ENCODE results near the gene PNMA6E.
A peak's percentile ranks its signal among the peaks of the same experiment; 100 is the strongest.
"Not testable (repeated sequence)": the region's sequence is repeated elsewhere in the genome, so short reads cannot be mapped to it uniquely, and the experiment has no call there.

Gene PNMA6E

DNA sequence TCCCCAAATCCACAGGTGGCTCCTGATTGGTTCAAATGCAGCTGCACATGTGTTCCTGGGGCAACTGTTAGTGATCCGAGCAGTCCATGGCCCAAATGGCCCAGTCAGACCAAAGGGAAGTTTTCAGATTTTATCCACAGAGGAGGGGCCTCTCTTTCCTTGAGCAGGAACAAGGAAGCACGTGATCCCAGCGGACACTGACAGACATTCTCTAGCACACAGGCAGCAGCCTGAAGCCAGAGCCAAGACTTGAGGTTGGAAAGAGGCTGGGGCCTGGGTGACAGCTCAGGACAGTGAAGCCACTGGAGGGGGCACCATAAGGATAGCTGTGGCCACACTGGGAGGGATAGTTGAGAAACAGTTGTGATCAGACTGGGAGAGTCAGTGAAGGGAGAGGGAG, 6.6 kb upstream of the PNMA6E start:
- no peak for DNase-seq

DNA sequence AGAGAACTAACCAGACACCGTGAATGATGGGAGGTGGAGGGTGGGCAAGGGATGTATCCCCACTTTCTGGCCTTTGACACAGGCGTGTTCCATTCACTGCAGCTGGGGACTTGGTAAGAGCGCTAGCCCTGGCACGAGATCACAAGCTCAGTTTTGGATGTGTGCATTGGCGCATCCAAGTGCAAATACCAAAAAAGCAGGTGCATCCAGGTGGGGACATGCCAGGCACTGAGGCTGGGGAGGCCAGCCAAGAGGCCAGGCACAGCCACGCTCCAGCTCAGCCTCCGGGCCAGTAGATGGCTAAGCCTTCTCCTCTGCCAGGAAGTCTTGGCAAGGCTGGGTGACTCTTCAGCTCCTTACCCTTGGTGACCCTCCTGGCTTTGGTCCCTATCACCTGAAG, 5.8 kb upstream of the PNMA6E start:
- DNase-seq = no peak

DNA sequence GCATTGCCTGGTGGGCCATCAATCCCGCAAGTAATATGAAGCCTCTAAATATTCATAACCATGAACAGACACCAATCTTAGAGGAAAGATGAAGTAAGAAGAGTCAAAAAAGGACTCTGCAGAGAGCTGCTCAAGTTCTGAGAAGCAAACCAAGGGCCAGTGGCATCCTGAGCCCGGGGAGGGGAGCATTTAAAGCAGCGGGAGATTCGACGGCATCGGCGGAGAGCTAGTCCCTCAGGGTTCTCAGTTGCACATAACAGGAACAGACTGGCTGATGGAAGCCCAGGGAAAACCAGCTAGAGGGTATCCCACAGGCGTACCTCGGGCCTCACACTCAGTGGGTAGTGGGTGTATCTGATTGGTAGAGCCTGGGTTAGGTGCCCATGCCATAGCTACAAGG, 4.9 kb upstream of the PNMA6E start:
- DNase-seq = no peak

DNA sequence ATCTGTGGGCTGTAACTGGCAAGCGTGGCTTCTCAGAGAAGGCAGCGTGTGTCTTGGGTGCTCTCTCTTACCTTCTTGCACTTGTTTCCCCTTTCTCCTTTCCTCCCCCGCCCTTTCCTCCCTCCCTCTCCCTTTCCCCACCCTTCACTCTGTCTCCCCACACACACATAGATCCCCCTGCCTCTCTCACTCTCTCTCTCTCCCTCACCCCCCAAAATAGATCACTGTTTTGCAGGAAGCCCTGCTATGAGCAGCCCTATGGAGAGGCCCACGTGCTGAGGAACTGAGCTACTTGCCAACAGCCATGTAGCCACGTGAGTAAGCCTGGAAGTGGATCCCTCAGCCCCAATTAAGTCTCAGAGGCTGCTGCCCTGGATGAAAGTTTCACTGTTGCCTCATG, 4.3 kb upstream of the PNMA6E start:
- no peak for DNase-seq

DNA sequence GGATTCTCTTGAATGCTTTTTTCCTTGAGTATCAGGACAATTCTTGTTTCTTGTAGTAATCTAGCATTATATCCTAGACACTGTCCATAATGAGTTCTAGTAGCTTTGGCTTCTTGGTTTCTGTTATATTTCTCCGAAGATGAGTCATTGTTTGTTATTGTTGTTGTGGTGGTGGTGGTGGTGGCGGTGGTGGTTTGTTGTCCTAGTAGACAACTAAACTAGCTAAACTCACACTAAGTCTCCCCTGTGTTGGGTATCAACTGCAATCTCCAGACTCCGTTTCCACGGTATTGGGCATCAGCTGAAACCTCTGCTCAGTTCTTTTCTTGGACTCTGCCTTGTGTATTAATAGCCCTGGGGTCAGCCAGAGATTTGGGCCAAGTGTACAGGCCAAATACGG, 3.2 kb upstream of the PNMA6E start:
- not testable (repeated sequence) for DNase-seq

DNA sequence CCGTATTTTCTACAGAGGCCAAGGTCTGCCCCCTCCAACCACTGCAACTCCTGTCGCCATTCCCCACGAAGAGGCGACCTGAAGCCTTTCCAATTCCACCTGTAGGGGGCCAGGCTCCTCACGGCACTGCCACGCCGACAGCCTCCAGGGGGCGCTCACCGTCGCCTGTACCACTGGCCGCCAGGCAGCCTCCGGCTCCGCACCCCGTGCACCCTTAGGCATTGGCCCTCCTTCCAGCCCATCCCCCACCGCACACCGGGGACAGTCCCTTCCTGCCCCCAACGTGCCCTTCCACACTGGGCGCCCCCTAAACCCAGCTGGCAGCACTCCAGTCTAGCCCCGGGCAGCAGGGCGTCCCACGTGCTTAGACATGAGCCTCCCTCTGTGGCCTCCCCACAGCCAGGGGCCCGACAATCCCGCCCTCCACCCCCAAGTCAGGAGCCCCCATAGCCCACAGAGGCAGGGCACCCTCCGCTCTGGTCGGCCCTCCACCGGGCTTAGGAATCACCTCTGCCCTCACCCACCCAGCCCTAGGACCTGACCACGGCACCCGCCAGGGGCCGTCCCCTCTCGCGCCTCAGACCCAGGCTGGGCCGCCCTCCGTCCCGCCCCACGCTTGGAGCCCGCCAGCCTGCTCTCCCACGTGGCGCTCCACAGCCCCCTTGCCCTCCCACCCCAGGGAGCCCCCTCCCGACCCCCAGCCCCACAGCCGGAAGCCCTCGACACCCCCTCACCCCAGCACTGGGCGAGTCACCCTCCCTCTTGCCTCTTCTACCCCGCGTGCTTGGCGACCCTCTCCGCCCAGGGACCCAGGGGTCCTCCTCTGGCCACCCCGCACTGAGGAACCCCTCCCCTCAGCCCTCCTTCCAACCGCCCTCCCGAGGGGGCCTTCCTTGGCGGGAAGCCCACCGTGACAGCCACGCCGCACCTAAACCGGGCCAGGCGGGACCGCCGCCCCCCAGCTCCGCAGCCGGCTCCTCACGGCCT, 711 bp downstream of the PNMA6E start:
- DNase-seq = peak in 3 of 5 donors; percentile 35 to 40 (median 37)

DNA sequence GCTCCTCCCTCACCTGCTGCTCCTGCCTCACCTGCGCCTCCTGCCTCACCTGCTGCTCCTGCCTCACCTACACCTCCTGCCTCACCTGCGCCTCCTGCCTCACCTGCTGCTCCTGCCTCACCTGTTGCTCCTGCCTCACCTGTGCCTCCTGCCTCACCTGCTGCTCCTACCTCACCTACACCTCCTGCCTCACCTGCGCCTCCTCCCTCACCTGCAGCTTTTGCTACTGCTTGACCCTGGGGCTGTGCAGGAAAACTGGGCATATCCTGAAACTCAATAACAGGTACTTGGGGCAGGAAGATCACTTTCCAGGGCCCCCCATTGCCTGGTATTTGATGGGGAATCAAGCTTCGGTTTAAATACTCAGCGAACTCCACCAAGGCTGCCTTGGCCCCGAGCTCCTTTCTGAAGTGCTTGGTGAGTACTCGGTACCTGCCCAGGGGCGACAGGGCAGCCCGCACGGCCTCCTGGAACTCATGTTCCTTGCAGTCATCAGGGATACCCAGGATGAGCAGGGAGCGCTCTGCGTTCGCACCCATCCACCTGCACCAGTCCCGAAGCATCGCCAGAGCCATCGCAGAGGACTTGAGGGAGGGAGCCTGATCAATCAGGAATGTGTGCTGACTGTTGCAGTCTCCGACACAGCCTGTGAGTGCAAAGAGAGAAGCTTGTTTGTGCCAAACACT, 2.7 kb downstream of the PNMA6E start:
- DNase-seq = no peak

DNA sequence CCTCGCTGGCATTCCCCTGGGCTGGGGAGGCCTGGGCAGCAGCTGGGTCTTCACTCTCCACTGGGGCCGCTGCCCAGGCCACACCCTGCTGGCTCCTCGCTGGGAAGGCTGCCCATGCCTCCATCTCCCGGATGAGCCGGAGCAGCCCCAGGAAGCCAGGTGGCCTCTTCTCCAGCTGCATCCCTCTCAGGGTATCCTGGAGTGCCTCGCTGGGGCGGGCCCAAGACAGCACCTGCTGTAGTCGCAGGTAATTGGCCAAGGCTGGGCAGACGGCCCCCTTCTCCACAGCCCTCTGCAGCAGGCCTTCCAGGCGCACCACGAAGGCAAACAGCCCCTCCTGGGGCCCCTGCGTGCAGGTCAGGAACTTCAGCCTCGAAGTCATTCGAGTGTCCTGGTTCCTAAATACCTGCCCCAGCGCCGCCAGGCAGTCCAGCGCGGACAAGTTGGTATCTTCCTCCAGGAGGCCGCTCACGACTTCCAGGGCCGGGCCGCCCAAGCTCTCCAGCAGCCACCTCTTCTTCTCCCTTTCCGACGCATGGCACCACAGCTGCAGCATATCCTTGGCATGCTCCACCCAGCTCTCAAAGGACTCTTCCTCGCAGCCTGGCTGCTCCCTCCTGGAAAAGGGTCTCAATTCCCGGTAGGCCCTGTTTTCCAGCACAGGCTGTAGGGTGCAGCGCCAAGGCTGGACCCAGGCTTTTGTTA, 3.7 kb downstream of the PNMA6E start:
- DNase-seq = no peak

DNA sequence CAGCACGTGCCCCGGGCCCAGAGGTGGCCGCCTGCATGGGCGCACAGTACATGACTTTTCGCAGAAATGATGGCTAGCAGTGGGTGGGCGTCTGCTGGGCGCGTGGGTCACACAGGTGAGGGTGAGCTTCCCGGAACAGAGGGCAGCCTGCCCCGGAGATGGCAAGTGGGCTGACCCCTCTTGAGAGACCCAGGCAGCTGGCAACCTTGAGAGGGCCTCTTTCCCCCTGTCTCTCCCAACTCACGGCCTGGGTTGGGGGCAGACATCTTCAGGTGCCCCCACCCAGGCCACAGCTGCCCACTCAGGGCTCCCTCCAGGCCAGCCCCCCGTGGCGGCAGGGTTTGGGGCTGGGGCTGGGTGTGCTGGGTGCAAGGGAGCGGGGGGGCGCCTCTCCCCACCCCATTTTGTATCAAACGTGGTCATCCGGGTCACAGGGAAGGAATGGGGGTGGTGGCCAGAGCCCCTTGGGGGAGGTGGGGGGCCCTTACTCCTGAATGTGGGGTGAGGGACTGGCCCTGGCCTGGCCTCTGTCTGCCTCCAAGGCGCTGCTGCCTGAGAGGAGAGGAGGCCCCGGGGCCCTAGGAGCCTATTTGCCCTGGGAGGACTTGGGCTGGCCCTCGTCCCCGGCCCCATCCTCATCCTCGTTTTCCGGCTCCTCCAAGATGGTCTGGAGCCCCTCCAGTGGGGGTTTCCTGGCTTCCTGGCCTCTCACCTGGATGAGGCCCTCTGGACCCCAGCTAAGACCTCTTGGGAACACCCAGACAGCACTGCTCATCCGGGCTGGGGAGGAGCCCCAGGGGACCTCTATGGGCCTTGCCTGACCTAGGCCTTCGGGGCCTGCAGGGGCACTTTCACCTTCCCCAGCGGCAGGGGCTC, 4.6 kb downstream of the PNMA6E start:
- DNase-seq = no peak

DNA sequence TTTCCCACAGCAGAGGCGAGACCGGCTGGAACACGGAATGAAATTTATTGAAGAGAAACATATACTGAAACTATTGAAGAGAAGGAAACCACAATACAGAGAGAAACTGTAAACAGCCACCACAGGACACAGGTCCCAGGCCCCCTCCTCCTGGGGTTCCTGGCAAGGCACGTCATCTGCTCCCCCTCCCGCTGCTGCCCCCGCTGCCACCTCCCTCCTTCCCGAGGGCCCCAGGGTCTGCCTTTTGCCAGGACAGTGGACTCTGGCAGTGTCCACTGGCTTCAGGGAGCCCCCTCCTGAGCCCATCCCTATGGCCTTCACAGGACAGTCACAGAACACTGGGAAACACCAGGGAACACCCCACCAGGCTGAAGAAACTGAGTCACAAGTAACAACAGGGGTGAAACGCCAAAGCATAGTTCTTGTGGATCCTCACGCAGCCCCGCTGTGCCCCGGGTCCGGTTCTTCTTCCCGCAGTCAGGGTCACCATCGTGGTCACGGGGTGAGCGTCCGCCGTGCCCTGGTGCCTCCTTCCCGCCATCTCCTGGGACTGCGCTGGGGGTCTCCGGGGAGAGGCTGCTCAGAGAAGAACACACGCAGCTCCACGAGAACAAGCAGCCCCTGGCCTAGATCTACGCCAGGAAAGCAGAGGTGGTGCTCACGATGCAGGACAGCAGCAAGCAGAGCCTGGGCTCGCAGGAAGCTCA, 5.4 kb downstream of the PNMA6E start:
- DNase-seq = no peak

DNA sequence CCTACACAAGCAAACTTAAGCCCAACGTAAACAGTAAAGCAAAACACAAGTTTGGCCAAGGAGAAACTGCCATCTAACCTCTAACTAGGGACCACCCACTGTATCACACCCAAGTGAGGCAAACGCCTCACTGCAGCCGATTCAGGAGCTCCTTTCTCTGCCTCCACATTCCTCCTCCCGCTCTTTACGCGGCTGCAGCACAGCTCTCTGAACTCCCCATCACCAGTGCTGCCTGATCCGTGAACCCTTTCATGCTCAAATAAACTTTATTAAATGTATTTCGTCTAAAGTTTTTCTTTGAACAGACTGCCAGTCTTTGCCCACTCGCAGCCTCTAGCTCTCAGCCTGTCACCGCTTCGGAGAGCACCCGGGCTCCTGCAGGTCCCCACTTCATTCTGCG, 6.5 kb downstream of the PNMA6E start:
- no peak for DNase-seq

DNA sequence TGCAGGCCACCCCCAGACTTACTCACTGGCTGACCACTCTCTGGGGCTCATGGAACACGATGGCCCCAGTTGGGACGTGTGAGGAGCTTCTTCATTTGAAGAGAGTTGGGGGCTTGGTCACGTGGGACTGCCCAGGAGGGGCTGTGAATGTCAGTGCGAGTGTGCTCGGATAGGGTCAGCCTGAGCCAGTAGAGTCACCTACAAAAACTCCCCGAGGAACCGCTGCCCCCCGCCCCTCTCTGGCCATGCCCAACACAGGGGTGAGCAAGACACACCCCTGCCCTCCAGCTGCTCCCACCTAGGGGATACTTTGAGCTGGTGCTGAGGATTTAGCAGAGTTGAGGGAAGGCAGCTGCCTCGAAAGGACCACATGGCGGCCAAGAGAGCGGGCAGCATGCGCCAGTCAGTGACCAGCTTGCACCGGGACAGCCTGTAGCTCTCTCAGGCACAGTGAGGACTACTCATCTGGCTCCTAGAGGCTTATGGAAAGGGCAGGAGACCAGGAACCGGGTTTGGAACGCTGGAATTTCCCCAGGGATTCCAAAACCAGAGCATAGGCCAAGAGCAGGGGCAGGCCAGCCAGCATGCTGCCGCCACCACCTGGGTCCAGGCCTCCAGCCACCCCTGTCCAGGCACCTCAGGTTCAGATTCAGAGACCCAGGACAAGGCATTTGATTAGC, 8.4 kb downstream of the PNMA6E start:
- no peak for DNase-seq

DNA sequence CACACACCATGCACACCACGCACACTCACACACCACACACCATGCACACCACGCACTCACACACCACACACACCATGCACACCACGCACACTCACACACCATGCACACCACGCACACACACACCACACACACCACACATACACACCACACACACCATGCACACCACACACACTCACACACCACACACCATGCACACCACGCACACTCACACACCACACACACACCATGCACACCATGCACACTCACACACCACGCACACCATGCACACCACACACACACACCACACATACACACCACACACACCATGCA, 11.7 kb downstream of the PNMA6E start:
- DNase-seq = not testable (repeated sequence)

DNA sequence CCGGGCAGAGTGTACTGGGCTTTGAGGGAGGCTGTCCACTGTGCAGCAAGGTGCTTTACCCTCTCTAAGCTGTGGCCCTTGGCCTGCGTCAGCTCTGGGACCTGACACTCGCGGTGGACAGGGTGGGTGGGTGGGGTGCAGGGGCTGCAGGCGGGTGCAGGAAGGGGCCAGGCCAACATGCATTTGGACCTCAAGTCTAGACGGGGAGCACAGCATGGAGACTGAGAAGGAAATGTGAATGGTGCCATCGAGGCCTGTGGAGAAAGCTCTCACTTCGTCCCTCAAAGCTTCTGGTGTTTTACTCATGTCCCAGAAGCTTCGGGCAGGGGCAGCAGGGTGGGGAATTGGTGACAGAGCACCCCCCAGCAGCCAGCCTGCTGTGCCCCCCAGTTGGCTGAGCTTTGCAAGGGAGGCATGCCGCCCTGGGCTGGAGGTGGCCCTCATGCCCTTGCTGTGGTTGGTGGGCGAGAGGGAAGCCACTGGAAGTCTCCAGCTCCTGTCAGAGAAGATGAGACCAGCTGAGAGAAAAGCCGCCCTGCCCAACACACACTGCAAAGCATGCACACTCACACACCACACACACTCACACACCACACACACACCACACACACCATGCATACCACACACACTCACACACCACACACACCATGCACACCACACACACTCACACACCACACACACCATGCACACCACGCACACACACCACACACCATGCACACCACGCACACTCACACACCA, 12.3 kb downstream of the PNMA6E start:
- DNase-seq = no peak

DNA sequence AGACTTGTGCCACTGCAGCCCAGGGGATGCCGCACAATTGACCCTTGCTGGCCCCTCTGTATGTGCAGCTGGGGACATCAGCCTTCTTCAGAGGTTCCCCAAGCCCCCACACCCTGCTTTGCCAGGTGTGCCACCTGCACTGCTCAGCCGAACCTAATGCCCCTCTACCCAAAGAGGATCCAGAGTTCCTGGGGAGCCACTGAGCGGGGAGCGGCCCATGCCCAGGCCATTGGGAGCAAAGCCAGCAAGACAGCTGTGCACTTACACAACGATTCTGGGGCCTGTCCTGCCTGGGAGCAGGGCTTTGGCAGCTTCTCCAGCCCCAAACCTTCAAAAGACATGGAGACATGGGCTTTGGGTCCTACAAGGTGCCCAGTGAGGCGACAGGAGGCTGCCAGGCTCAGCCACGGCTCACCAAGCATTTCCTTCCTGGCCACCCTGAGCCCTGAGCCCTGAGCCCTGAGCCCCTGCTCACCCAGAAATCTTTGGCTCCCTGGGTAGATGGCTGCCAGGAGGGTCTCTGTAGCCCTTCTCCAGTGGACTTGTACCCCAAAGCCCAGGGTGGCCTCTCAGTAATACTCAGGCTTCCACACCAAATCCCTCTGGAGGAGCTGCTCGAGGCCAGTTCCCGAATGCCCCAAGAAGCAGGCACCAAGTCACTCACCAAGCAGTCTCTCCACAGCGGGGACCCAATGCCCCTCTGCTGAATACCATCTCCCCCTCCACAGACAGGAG, 13.0 kb downstream of the PNMA6E start:
- DNase-seq = no peak

DNA sequence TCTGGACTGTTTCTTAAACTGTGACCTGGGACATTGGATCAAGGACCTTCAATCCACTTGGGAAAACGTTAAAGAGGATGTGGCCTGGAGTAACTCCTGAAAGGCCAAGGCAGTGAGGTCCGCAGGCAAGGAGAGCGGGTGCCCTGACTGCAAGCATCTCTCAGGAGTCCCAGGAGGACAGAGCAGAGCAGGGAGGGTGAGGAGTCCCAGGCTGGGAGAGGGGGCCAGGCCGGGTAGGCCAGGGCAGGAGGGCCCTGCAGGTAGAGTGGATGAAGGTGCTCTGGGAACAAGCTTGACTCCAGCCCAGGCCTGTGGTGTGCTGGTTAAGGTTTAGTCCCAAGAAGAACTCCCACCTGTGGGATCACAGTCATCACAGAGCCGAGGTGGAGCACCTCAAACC, 13.8 kb downstream of the PNMA6E start:
- DNase-seq = no peak

DNA sequence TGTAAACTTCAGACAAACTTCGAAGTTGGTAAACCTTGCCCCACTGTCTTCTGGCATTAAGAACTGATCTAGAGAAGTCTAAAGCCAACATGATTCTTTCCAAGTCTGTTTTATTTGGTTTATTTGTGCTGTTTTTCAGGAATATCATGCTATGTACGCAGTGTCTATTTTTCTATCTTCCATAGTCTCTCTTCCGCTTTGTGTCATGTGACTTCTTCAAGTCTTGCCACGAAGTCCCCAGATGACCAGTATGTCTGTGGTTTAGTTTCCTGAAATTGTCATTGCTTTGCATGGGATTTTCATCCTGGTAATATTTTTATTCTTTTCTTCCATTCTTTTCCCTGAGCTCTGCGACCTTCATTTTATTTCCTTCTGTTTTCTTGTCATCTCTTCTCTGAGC, 15.1 kb downstream of the PNMA6E start:
- no peak for DNase-seq

DNA sequence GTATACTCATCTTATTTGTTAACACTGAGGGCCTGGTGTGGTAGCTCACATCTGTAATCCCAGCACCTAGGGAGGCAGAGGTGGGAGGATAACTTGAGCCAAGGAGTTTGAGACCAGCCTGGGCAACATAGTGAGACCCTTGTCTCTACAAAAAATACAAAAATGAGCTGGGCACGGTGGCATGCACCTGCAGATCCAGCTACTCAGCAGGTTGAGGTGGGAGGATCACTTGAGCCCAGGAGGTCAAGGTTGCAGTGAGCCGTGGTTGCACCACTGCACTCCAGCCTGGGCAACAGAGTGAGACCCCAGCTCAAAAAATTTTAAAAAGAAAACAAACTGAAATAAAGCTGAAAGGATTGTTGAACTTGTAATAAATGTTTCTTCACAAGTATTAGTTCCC, 16.2 kb downstream of the PNMA6E start:
- not testable (repeated sequence) for DNase-seq

DNA sequence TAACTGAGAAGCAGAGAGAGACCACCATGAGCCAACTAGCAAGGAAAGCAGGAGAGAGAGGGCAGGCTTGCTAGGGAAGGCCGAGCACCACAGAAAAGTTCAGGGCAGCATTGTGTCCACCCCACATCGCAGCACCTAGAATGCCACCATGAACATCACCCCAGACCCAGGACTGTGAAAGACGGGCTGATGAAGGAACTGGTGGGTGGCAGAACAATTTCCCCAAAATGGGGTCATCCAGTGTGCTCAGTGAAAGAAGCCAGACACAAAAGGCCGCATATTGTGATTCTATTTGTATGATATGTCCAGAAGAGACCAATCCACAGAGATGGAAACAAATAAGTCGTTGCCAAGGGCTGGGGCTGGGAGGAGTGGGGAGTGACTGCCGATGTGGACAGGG, 16.8 kb downstream of the PNMA6E start:
- DNase-seq = no peak

All from T-helper 1 cell (primary cell).